ENCODE measurements around the gene LRIT1.

DNA sequence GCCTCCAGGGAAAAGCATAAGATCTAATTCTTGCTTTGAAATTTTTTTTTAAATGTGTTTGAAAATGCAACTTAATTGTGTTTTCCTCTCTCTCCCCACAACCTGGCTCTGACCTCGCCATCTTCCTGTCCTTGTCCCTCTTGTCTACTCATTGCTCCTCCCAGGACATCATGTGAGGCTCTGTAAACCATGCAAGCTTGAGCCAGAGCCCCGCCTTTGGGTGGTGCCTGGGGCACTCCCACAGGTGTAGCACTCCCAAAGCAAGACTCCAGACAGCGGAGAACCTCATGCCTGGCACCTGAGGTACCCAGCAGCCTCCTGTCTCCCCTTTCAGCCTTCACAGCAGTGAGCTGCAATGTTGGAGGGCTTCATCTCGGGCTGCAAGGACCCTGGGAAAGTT is 56.8 kb downstream of the LRIT1 start:
- TF ChIP-seq, protein P1, sequence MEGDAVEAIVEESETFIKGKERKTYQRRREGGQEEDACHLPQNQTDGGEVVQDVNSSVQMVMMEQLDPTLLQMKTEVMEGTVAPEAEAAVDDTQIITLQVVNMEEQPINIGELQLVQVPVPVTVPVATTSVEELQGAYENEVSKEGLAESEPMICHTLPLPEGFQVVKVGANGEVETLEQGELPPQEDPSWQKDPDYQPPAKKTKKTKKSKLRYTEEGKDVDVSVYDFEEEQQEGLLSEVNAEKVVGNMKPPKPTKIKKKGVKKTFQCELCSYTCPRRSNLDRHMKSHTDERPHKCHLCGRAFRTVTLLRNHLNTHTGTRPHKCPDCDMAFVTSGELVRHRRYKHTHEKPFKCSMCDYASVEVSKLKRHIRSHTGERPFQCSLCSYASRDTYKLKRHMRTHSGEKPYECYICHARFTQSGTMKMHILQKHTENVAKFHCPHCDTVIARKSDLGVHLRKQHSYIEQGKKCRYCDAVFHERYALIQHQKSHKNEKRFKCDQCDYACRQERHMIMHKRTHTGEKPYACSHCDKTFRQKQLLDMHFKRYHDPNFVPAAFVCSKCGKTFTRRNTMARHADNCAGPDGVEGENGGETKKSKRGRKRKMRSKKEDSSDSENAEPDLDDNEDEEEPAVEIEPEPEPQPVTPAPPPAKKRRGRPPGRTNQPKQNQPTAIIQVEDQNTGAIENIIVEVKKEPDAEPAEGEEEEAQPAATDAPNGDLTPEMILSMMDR (IDR thresholded peaks at IDR 0.05; ENCODE audit: low read length), result no peak
- TF ChIP-seq EZH2 (IDR thresholded peaks at IDR 0.05; ENCODE audit: borderline replicate concordance, low read length), result no peak
